ENCODE measurements around the gene SMIM1. TPM values are rescaled to one million over a fixed set of nuclear protein-coding genes. Genes with fewer than 3 reads are reported as not detected.

The SMIM1 gene
- total and polyA plus RNA-seq, 2 of the 4 experiments (the other 2 are of a cell fraction): 0.90 to 3.4 TPM

- TF ChIP-seq ELK1 (IDR thresholded peaks at IDR 0.05; ENCODE audit: borderline replicate concordance, low read depth, low read length): no peak
Measured at GRCh38 chr1:3733883-3734589, 38.5 kb upstream of the SMIM1 start (continued).

GRCh38 chr1:3734602-3735001 is 37.9 kb upstream of the SMIM1 start:
- POLR2A ChIA-PET (ENCODE audit: unreplicated experiment): no interaction called here
- in situ Hi-C loops (cut with MboI; ENCODE audit: low sequenced_read_pairs): no loop called here

More at GRCh38 chr1:3734602-3735001, 37.9 kb upstream of the SMIM1 start:
- no peaks in the 10 kb centered on the region for H3K9me3 ChIP-seq (ENCODE audit: control insufficient read depth, insufficient read depth, low read length)
- no peak overlapping the region for H2BK20ac ChIP-seq (ENCODE audit: low read depth, low read length)
- no peak overlapping the region for H3K4me3 ChIP-seq (ENCODE audit: insufficient read depth, low read depth, low read length)
- H3K36me3 ChIP-seq (ENCODE audit: control insufficient read depth, insufficient read depth, low read length): peaks cover 23% of the 10 kb centered on the region
- H4K8ac ChIP-seq (ENCODE audit: low read depth in 2 of 2, low read length in 2 of 2): no peak overlapping the region
- H2AK9ac ChIP-seq (replicated peaks; ENCODE audit: low read depth, low read length, poor library complexity): no peak overlapping the region
- no TSS peak for BruUV-seq (replicated peaks)
- ATAC-seq (ENCODE audit: low read depth) (no peak), DNase-seq (no peak)
- dilution Hi-C loops (cut with HindIII; ENCODE audit: low sequenced_read_pairs, unreplicated experiment): no loop called here
- intact Hi-C loops (cut with micrococcal nuclease): no loop called here
- no peaks in the 10 kb centered on the region for H4K20me1 ChIP-seq (ENCODE audit: insufficient read depth, low read length)
- H2AK5ac ChIP-seq (ENCODE audit: low read depth, low read length): no peak overlapping the region
- H3K14ac ChIP-seq (replicated peaks; ENCODE audit: low read depth, low read length): no peak overlapping the region
- no peak overlapping the region for H2BK5ac ChIP-seq (ENCODE audit: low read depth, low read length, poor library complexity, severe bottlenecking)
- H3K4me1 ChIP-seq (ENCODE audit: control insufficient read depth, insufficient read depth, low read length): no peaks in the 10 kb centered on the region
- no peak overlapping the region for H3K4ac ChIP-seq (ENCODE audit: low read depth, low read length)
- no peaks in the 10 kb centered on the region for H3K79me1 ChIP-seq (ENCODE audit: low read depth in 1 of 2, low read length in 2 of 2)
- WGBS, 2 experiments (ENCODE audit: extremely low coverage in 2 of 2, insufficient read length in 1 of 2): 90% methylated on average over 7 of the region's 16 CpGs; no CpG with 5 or more reads in 1 of the 2 experiments
- no peaks in the 10 kb centered on the region for H3K9me1 ChIP-seq (ENCODE audit: insufficient read depth, low read length)
- no peak overlapping the region for H4K91ac ChIP-seq (ENCODE audit: insufficient read depth, low read depth, low read length)
- H3K4me2 ChIP-seq (ENCODE audit: low read depth, low read length): no peak overlapping the region
- H2AFZ ChIP-seq (replicated peaks; ENCODE audit: low read length, poor library complexity): no peak overlapping the region
- H3K9ac ChIP-seq (ENCODE audit: low read depth, low read length): no peak overlapping the region
- CTCF ChIA-PET: interaction anchor here (1.4 kb wide), 1 partner anchor 10 kb away, joined by 5 read pairs; no protein-coding TSS in a partner anchor
- TF ChIP-seq FOS (IDR thresholded peaks at IDR 0.05; ENCODE audit: low read depth, low read length) (no peak), MAFK (IDR thresholded peaks at IDR 0.05; ENCODE audit: low read depth, low read length) (no peak), POLR2A (IDR thresholded peaks at IDR 0.05; ENCODE audit: low read depth, low read length) (no peak), CHD1 (IDR thresholded peaks at IDR 0.05; ENCODE audit: low read depth, low read length) (no peak)
- no peak overlapping the region for H2BK15ac ChIP-seq (ENCODE audit: low read depth, low read length)
- H3K23ac ChIP-seq (ENCODE audit: low read depth, low read length): no peak overlapping the region
- H3K27me3 ChIP-seq (ENCODE audit: control insufficient read depth, insufficient read depth, low read length): no peaks in the 10 kb centered on the region; the same call in 1 of the 2 replicates
- no peak overlapping the region for H2BK120ac ChIP-seq (ENCODE audit: low read depth, low read length)
- H3K18ac ChIP-seq (ENCODE audit: low read depth, low read length): no peak overlapping the region
- no peak overlapping the region for H3K56ac ChIP-seq (ENCODE audit: extremely low read depth, insufficient read depth, low read length)
- H4K5ac ChIP-seq (ENCODE audit: low read depth, low read length): no peak overlapping the region
- no peak overlapping the region for H3K27ac ChIP-seq (ENCODE audit: insufficient read depth, low read length)
